GM19023 (cell line): ENCODE measurements around the gene POTEG.
"Not testable (repeated sequence)": the region's sequence is repeated elsewhere in the genome, so short reads cannot be mapped to it uniquely, and the experiment has no call there.

Experiments used
- ATAC-seq: cut with Tn5 transposase; IDR thresholded peaks from one replicate; pipeline ENCODE4 v1.9.1; 2021; ENCODE audit warnings: mild to moderate bottlenecking, moderate library complexity; ENCODE audit not compliant: unreplicated experiment

The POTEG gene

GRCh38 chr14:19374451-19374903 lies 59.7 kb downstream of the POTEG start:
- ATAC-seq, result not testable (repeated sequence)

GRCh38 chr14:19372813-19373500 lies 61.2 kb downstream of the POTEG start:
- not testable (repeated sequence) for ATAC-seq

GRCh38 chr14:19371767-19372166 lies 62.4 kb downstream of the POTEG start:
- not testable (repeated sequence) for ATAC-seq

GRCh38 chr14:19362803-19363202 lies 71.3 kb downstream of the POTEG start:
- ATAC-seq, result not testable (repeated sequence)

- not testable (repeated sequence) for ATAC-seq
These were observed 71.8 kb downstream of the POTEG start for GRCh38 chr14:19362323-19362722.

- ATAC-seq, result not testable (repeated sequence)
These were observed 72.4 kb downstream of the POTEG start for GRCh38 chr14:19361636-19362253.

- ATAC-seq, result not testable (repeated sequence)
These were observed 73.1 kb downstream of the POTEG start for GRCh38 chr14:19360937-19361635.
